Left cardiac atrium (tissue), 4 donors: Measurements from ENCODE around the gene PAPOLG. TPM values are rescaled to one million over a fixed set of nuclear protein-coding genes. Genes with fewer than 3 reads are reported as not detected.

Experiments used
- ATAC-seq, 2 donors: fragments of 200-7000 bp; cut with Tn5 transposase; one replicate each; pipeline ENCODE4 v1.9.1; 2020; ENCODE audit warnings: mild to moderate bottlenecking in 2 of 2, moderate library complexity in 2 of 2
- DNase-seq: peaks from one replicate; pipeline ENCODE4 v3.0.0-alpha.2; 2020
- intact Hi-C, 2 donors: fragments of 100-400 bp; cut with DNase I; formaldehyde crosslinking; loops; one replicate each; pipeline versions ENCODE4 v1.14.1 to v1.15.1; 2022 to 2023
- total RNA-seq, 2 donors: library from RNA; stranded (reverse); fragmentation: NEBNext Ultra II Directional; extraction: Animal tissue kit (Norgen Biotek cat#: 25700); gene quantifications; one replicate each; pipeline ENCODE4 v1.2.1, GENCODE V29; 2021
- donor health status: DM: no; HTN: yes; CAD: no.
- donor health status: DM: no; HTN: yes; CAD: no; lungs with severe emphysema.
- donor health status: DM: yes; HTN: yes; CAD: no.
- donor health status: Dilated cardiomyopathy.

The PAPOLG gene
- total RNA-seq, 2 donors from 2014 or later = 7.2 to 10.0 TPM

- intact Hi-C loops = no loop called here
- ATAC-seq = no peak
These were observed 84.8 kb downstream of the PAPOLG start for GRCh38 chr2:60840880-60841279.

GRCh38 chr2:60843006-60843405 is 86.9 kb downstream of the PAPOLG start:
- DNase-seq = no peak
- intact Hi-C loops = no loop called here
- no peak for ATAC-seq

More at GRCh38 chr2:60840880-60841279, 84.8 kb downstream of the PAPOLG start:
- no peak for DNase-seq

- no peak for ATAC-seq
- DNase-seq = no peak
- intact Hi-C loops = no loop called here
These were observed 88.0 kb downstream of the PAPOLG start for GRCh38 chr2:60844105-60844504.

- no peak for ATAC-seq
- DNase-seq = no peak
These were observed 91.8 kb downstream of the PAPOLG start for GRCh38 chr2:60847854-60848253.

More at GRCh38 chr2:60847854-60848253, 91.8 kb downstream of the PAPOLG start:
- intact Hi-C loops = no loop called here

Other genes starting within 250 kb of the PAPOLG start
- 1 to 10 TPM; 4.5 to 4.7 TPM for gene BCL11A, start 202.6 kb upstream of the PAPOLG start, total RNA-seq
- gene REL, start 125.3 kb downstream of the PAPOLG start, total RNA-seq = 1 to 10 TPM; 7.3 to 8.2 TPM